Measurements from ENCODE around the gene ZWILCH. TPM values are rescaled to one million over a fixed set of nuclear protein-coding genes. Genes with fewer than 3 reads are reported as not detected.
"Not testable (repeated sequence)": the region's sequence is repeated elsewhere in the genome, so short reads cannot be mapped to it uniquely, and the experiment has no call there.

ZWILCH gene
- total and polyA plus RNA-seq, 2 experiments from 2014 or later, result 51.0 to 64.1 TPM

DNA sequence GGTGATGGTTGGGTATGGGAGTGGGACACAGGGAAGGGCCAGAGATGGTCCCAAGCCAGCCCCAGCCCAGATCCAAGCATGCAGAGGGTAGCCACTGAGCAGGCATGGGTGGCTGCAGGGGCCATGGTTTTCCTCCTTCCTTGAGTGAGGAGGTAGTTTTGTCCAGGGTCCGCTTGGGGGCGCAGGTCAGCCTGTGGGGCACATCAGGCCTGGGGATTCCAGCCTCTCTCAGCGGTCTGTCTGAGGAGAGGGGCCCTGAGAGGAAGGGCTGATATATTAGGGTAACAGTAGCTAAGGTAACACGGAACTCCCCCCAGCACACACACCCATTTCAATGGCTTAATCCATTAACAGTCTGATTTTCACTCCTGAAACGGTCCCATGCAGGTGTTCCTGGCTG lies 83.4 kb downstream of the ZWILCH start:
- Histone ChIP-seq H3K4me3 (peak overlapping the region; percentile 36), H3K79me2 (replicated peaks; ENCODE audit: insufficient read depth) (no peaks in the 10 kb centered on the region), H2AFZ (peak overlapping the region; percentile 98), H3K9me2 (ENCODE audit: insufficient read depth) (0 out of 2 replicates have a peak, but pooled peaks cover 4% of the 10 kb centered on the region), H3F3A (replicated peaks; ENCODE audit: low read depth) (no peaks in the 10 kb centered on the region), H3K4me1 (ENCODE audit: insufficient read depth) (peaks cover 7% of the 10 kb centered on the region; the same call in 1 of the 2 replicates), H3K27me3 (ENCODE audit: insufficient read depth) (no peaks in the 10 kb centered on the region), H4K20me1 (replicated peaks; ENCODE audit: insufficient read depth) (no peaks in the 10 kb centered on the region), H3K36me3 (ENCODE audit: insufficient read depth) (no peaks in the 10 kb centered on the region), H3K27ac (ENCODE audit: low read depth) (no peak overlapping the region), H3K4me2 (peak overlapping the region; percentile 69)
- peak; percentile 93 for ATAC-seq
- Mint-ChIP-seq H3K4me1 (peaks cover 18% of the 10 kb centered on the region), H3K27me3 (ENCODE audit: insufficient read depth, low read depth, poor library complexity) (peaks cover 6% of the 10 kb centered on the region), H3K9me3 (no peaks in the 10 kb centered on the region), H3K27ac (no peak overlapping the region), H3K36me3 (ENCODE audit: low read depth) (no peaks in the 10 kb centered on the region), H3K4me3 (peak overlapping the region; percentile 58; the same call in 2 of the 3 replicates)
- DNase-seq (ENCODE audit: low spot score), result peak; percentile 85
- TF ChIP-seq JUNB (IDR thresholded peaks at IDR 0.05; ENCODE audit: unreplicated experiment) (no peak), CTCF (conservative IDR thresholded peaks at IDR 0.05; ENCODE audit: low read depth in 2 of 2) (peak; percentile 74 to 90)

- peak overlapping the region; percentile 58; the same call in 2 of the 3 replicates for H3K4me3 Mint-ChIP-seq
- Histone ChIP-seq H3K9me2 (ENCODE audit: insufficient read depth) (0 out of 2 replicates have a peak, but pooled peaks cover 4% of the 10 kb centered on the region), H3K27me3 (ENCODE audit: insufficient read depth) (no peaks in the 10 kb centered on the region), H2AFZ (peak overlapping the region; percentile 98), H3K4me1 (ENCODE audit: insufficient read depth) (peaks cover 7% of the 10 kb centered on the region; the same call in 1 of the 2 replicates), H3K36me3 (ENCODE audit: insufficient read depth) (no peaks in the 10 kb centered on the region), H3K27ac (ENCODE audit: low read depth) (no peak overlapping the region), H3K4me3 (peak overlapping the region; percentile 36), H3F3A (replicated peaks; ENCODE audit: low read depth) (no peaks in the 10 kb centered on the region), H3K79me2 (replicated peaks; ENCODE audit: insufficient read depth) (no peaks in the 10 kb centered on the region), H4K20me1 (replicated peaks; ENCODE audit: insufficient read depth) (no peaks in the 10 kb centered on the region), H3K4me2 (peak overlapping the region; percentile 69)
- no peak overlapping the region for H3K27ac Mint-ChIP-seq
- no peaks in the 10 kb centered on the region for H3K36me3 Mint-ChIP-seq (ENCODE audit: low read depth)
- peak; percentile 61 for DNase-seq (ENCODE audit: low spot score)
- ATAC-seq, result peak; percentile 87
- peaks cover 18% of the 10 kb centered on the region for H3K4me1 Mint-ChIP-seq
- H3K27me3 Mint-ChIP-seq (ENCODE audit: insufficient read depth, low read depth, poor library complexity), result peaks cover 6% of the 10 kb centered on the region
- TF ChIP-seq, protein P1, sequence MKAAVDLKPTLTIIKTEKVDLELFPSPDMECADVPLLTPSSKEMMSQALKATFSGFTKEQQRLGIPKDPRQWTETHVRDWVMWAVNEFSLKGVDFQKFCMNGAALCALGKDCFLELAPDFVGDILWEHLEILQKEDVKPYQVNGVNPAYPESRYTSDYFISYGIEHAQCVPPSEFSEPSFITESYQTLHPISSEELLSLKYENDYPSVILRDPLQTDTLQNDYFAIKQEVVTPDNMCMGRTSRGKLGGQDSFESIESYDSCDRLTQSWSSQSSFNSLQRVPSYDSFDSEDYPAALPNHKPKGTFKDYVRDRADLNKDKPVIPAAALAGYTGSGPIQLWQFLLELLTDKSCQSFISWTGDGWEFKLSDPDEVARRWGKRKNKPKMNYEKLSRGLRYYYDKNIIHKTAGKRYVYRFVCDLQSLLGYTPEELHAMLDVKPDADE (IDR thresholded peaks at IDR 0.05), result peak; percentile 52; the same call in 1 of the 2 replicates
- no peak for TF ChIP-seq CREB1 (CRISPR knock-in tag; IDR thresholded peaks at IDR 0.05; ENCODE audit: low read depth)
- TF ChIP-seq JUNB (IDR thresholded peaks at IDR 0.05; ENCODE audit: unreplicated experiment), result no peak
- TF ChIP-seq POLR2AphosphoS5 (IDR thresholded peaks at IDR 0.05; ENCODE audit: low read depth), result no peak
- H3K9me3 Mint-ChIP-seq, result no peaks in the 10 kb centered on the region
These were observed 83.8 kb downstream of the ZWILCH start for GRCh38 chr15:66588971-66589370.

- not testable (repeated sequence) for H2AFZ ChIP-seq; H3K4me2 ChIP-seq; H3K4me3 Mint-ChIP-seq; H3K27ac Mint-ChIP-seq; DNase-seq (ENCODE audit: low spot score); H3K79me2 ChIP-seq (replicated peaks; ENCODE audit: insufficient read depth); H3K36me3 Mint-ChIP-seq (ENCODE audit: low read depth); H3K27ac ChIP-seq (ENCODE audit: low read depth); H3K4me1 ChIP-seq (ENCODE audit: insufficient read depth); H3K27me3 Mint-ChIP-seq (ENCODE audit: insufficient read depth, low read depth, poor library complexity); ATAC-seq; H3K27me3 ChIP-seq (ENCODE audit: insufficient read depth); H3K9me3 Mint-ChIP-seq; H4K20me1 ChIP-seq (replicated peaks; ENCODE audit: insufficient read depth); H3K9me2 ChIP-seq (ENCODE audit: insufficient read depth); H3K36me3 ChIP-seq (ENCODE audit: insufficient read depth); H3K4me3 ChIP-seq; H3F3A ChIP-seq (replicated peaks; ENCODE audit: low read depth)
- peaks cover 18% of the 10 kb centered on the region for H3K4me1 Mint-ChIP-seq
These were observed 84.3 kb downstream of the ZWILCH start for GRCh38 chr15:66589429-66589828.

All from GM23338 (cell line).